Naive thymus-derived CD4-positive, alpha-beta T cell (primary cell): ENCODE results near the gene KCNN4. TPM values are rescaled to one million over a fixed set of nuclear protein-coding genes. Genes with fewer than 3 reads are reported as not detected.

Source experiments
- ATAC-seq: fragments of 150-1000 bp; cut with Tn5 transposase; 2 replicates; pipeline ENCODE4 v1.10.0; 2021; ENCODE audit warnings: mild to moderate bottlenecking, moderate library complexity
- CTCF ChIA-PET: fragments of 350-600 bp; sonication (Branson Sonifier 250); formaldehyde crosslinking; loops from one replicate; lab custom pipeline; 2021; ENCODE audit warnings: antibody characterized with exemption; lab: Charles Lee
- POLR2A ChIA-PET: fragments of 350-600 bp; sonication (Branson Sonifier 250); formaldehyde crosslinking; loops from one replicate; lab custom pipeline; 2021; ENCODE audit warnings: antibody characterized with exemption, inconsistent platforms; lab: Charles Lee
- DNase-seq, 9 donors: peaks; one replicate each; pipeline versions ENCODE4 v3.0.0 to v3.0.0-alpha.2; 2020 to 2022; ENCODE audit warnings: mixed read lengths in 1 of 9
- H3K27ac ChIP-seq: one replicate; pipeline ENCODE4 v1.7.0; 2013; ENCODE audit warnings: mild to moderate bottlenecking, low read depth, low read length, moderate library complexity
- H3K27me3 ChIP-seq, 2 donors: one replicate each; pipeline ENCODE4 v1.7.0; 2013; ENCODE audit warnings: low read length in 2 of 2, mild to moderate bottlenecking in 2 of 2, moderate library complexity in 2 of 2; ENCODE audit not compliant: control insufficient read depth in 2 of 2, insufficient read depth in 2 of 2
- H3K36me3 ChIP-seq, 3 experiments: 1 replicate in 2 of 3; 2 replicates in 1 of 3; pipeline ENCODE4 v1.7.0; 2013; ENCODE audit warnings: low read length in 3 of 3, mild to moderate bottlenecking in 3 of 3, moderate library complexity in 1 of 3; ENCODE audit not compliant: insufficient read depth in 3 of 3, control insufficient read depth in 2 of 3
- H3K4me1 ChIP-seq, 2 donors: one replicate each; pipeline ENCODE4 v1.7.0; 2013; ENCODE audit warnings: low read length in 2 of 2, mild to moderate bottlenecking in 2 of 2, moderate library complexity in 1 of 2; ENCODE audit not compliant: control insufficient read depth in 2 of 2, insufficient read depth in 2 of 2
- H3K4me3 ChIP-seq: 2 replicates; pipeline ENCODE4 v1.7.0; 2013; ENCODE audit warnings: mild to moderate bottlenecking, low read length
- H3K9me3 ChIP-seq, 3 experiments: 1 replicate in 2 of 3; 2 replicates in 1 of 3; pipeline ENCODE4 v1.7.0; 2013; ENCODE audit warnings: low read length in 3 of 3; ENCODE audit not compliant: control insufficient read depth in 2 of 3
- H3K27ac Mint-ChIP-seq, 9 donors: one replicate each; pipeline ENCODE4 v1.8.0; 2020 to 2022; ENCODE audit warnings: mixed read lengths in 9 of 9, mild to moderate bottlenecking in 8 of 9, moderate library complexity in 5 of 9, inconsistent platforms in 2 of 9
- H3K27me3 Mint-ChIP-seq, 5 donors: one replicate each; pipeline ENCODE4 v1.8.0; 2021 to 2022; ENCODE audit warnings: mixed read lengths in 5 of 5, mild to moderate bottlenecking in 1 of 5
- H3K36me3 Mint-ChIP-seq, 5 donors: one replicate each; pipeline ENCODE4 v1.8.0; 2020 to 2022; ENCODE audit warnings: mixed read lengths in 5 of 5, mild to moderate bottlenecking in 3 of 5, inconsistent platforms in 1 of 5
- H3K4me1 Mint-ChIP-seq, 7 donors: one replicate each; pipeline ENCODE4 v1.8.0; 2020 to 2022; ENCODE audit warnings: mixed read lengths in 7 of 7, mild to moderate bottlenecking in 3 of 7, inconsistent platforms in 1 of 7
- H3K4me3 Mint-ChIP-seq, 10 donors: one replicate each; pipeline ENCODE4 v1.8.0; 2020 to 2022; ENCODE audit warnings: mild to moderate bottlenecking in 10 of 10, mixed read lengths in 10 of 10, moderate library complexity in 6 of 10, inconsistent platforms in 2 of 10
- H3K9me3 Mint-ChIP-seq, 11 donors: one replicate each; pipeline ENCODE4 v1.8.0; 2020 to 2022; ENCODE audit warnings: mixed read lengths in 11 of 11, mild to moderate bottlenecking in 4 of 11, inconsistent platforms in 1 of 11, moderate library complexity in 1 of 11
- intact Hi-C, 2 donors: fragments of 100-400 bp; cut with micrococcal nuclease; formaldehyde crosslinking; loops; one replicate each; pipeline ENCODE4 v1.15.1; 2023
- polyA plus RNA-seq, 2 donors: library from polyadenylated mRNA; unstranded; fragments of 300-500 nt; fragmentation: Illumina TruSeq; gene quantifications; one replicate each; pipeline ENCODE4 v1.2.3, GENCODE V29; 2021
- total RNA-seq, 6 experiments: library from RNA in 5 of 6; stranded (reverse) in 5 of 6; gene quantifications; 1 replicate in 5 of 6; 2 replicates in 1 of 6; pipeline ENCODE4 v1.2.3 and lab custom pipeline; 2021 to 2026

Gene KCNN4
- total and polyA plus RNA-seq, 7 experiments from 2014 or later = 8.1 to 53.4 (median 17.3) TPM

DNA sequence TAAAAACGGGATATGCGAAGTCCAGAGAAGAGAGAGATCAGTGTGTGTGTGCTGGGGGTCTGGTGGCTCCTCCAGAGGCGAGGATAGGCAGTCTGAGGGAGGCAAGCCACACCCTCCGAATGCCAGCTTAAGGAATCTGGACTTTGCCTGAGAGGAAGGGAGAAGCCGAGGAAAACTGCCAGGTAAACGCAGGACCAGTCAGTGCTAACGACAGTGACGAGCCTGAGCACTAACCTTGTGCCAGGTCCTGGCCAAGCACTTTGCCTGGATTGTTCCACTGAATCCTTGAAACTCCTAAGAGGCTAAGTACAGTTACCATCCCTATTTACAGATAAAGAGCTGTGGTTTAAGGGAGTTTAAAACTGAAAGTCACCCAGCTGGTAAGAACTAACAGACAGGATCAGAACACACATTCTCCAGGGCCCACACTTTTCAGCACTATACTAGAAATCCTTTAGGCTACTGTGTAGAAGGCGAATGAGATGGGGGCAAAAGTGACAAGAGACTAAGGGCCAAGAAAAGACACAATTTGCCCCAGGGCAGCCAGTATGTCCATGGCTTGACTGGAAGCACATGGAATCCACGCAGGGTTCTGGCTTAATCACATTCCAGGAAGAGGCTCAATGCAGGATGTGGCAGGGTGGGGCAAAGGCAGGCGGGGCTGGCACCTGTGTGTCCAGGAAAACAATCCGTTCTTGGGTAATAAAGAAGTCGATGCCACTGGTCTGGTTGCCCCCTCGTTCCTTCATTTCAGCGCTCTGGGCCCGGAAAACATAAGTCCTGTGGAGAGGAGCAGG is 41.1 kb downstream of the KCNN4 start:
- Mint-ChIP-seq H3K27me3 (no peaks in the 10 kb centered on the region), H3K27ac (peak overlapping the region in 1 of 9 donors; percentile 52), H3K9me3 (peaks cover 0 to 3% (median 0%) of the 10 kb centered on the region in 11 donors), H3K4me1 (peaks cover 0 to 22% (median 5%) of the 10 kb centered on the region in 7 donors), H3K4me3 (peak overlapping the region in 1 of 10 donors; percentile 10), H3K36me3 (peaks cover 21 to 66% (median 50%) of the 10 kb centered on the region in 5 donors)
- Histone ChIP-seq H3K36me3 (peaks cover 15 to 94% (median 28%) of the 10 kb centered on the region in 3 experiments), H3K9me3 (no peaks in the 10 kb centered on the region), H3K27me3 (no peaks in the 10 kb centered on the region), H3K4me1 (no peaks in the 10 kb centered on the region), H3K27ac (no peak overlapping the region), H3K4me3 (no peak overlapping the region)
- no peak for ATAC-seq
- intact Hi-C loops = no loop called here
- ChIA-PET POLR2A (no interaction called here), CTCF (interaction anchor here (1.3 kb wide), 1 partner anchor 70 kb away, joined by 4 read pairs; no protein-coding TSS in a partner anchor)
- DNase-seq = no peak

DNA sequence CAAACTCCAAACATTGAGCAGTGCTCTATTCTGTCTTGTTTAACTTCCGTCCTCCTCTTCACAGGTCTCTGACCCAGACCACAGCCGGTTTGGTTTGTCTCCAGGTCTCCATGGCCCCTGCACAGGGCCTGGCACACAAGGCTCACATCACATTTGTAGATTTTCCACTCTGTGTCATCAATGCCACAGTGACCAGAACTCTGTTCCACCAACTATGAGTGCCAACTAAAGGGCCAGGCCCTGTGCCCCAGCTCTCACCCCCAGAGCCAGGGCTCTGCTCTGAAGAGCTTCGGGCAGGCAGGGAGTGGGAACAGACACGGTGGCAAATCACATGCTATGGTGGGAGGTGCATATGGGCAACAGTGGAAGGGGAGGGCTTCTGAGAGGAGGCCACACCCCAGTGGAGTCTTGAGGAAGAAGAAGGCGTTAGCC is 42.0 kb downstream of the KCNN4 start:
- ChIA-PET CTCF (interaction anchor here (0.7 to 1.3 kb wide), 3 partner anchors 71 to 307 kb away, joined by 3 to 4 read pairs (median 4); no protein-coding TSS in a partner anchor), POLR2A (no interaction called here)
- ATAC-seq (no peak), DNase-seq (no peak)
- no peaks in the 10 kb centered on the region for H3K27me3 Mint-ChIP-seq
- peaks cover 0 to 22% (median 5%) of the 10 kb centered on the region in 7 donors for H3K4me1 Mint-ChIP-seq
- H3K4me3 Mint-ChIP-seq = peak overlapping the region in 2 of 10 donors; percentile 8 to 50
- no peak overlapping the region for H3K27ac ChIP-seq
- no peaks in the 10 kb centered on the region for H3K4me1 ChIP-seq
- no peak overlapping the region for H3K4me3 ChIP-seq
- peaks cover 21 to 60% (median 47%) of the 10 kb centered on the region in 5 donors for H3K36me3 Mint-ChIP-seq
- H3K27me3 ChIP-seq = no peaks in the 10 kb centered on the region
- H3K27ac Mint-ChIP-seq = peak overlapping the region in 2 of 9 donors; percentile 52 to 64
- intact Hi-C loops = no loop called here
- H3K9me3 Mint-ChIP-seq = peaks cover 0 to 3% (median 0%) of the 10 kb centered on the region in 11 donors
- H3K36me3 ChIP-seq = peaks cover 14 to 94% (median 27%) of the 10 kb centered on the region in 3 experiments
- H3K9me3 ChIP-seq = no peaks in the 10 kb centered on the region

DNA sequence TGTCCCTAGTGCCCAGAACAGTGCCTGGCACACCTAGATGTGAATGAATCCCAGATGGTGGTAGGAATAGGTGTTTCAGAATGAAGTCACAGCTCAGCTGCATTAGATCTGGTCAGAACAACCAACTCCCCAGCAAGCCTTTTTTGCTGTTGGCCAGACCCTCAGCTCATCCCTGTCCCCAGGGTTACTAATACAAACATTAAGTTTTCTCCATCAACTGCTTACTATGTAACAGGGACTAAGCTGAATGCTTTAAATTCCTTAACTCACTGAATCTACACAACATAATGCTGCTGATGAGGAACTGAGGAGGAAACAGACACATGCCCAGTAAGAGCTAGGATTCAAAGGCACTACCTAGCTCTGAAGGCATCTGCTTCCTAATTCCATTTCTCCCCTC is 44.8 kb downstream of the KCNN4 start:
- Mint-ChIP-seq H3K4me3 (no peak overlapping the region), H3K36me3 (peaks cover 22 to 67% (median 45%) of the 10 kb centered on the region in 5 donors), H3K4me1 (peaks cover 0 to 19% (median 5%) of the 10 kb centered on the region in 7 donors), H3K27me3 (no peaks in the 10 kb centered on the region), H3K27ac (peak overlapping the region in 4 of 9 donors; percentile 19 to 54 (median 33)), H3K9me3 (no peaks in the 10 kb centered on the region)
- Histone ChIP-seq H3K4me3 (no peak overlapping the region), H3K36me3 (peaks cover 23 to 95% (median 25%) of the 10 kb centered on the region in 3 experiments), H3K9me3 (no peaks in the 10 kb centered on the region), H3K27me3 (no peaks in the 10 kb centered on the region), H3K27ac (no peak overlapping the region), H3K4me1 (no peaks in the 10 kb centered on the region)
- DNase-seq (no peak), ATAC-seq (no peak)
- ChIA-PET POLR2A (no interaction called here), CTCF (interaction anchor here (1.3 kb wide), 1 partner anchor 10 kb away, joined by 8 read pairs; no protein-coding TSS in a partner anchor)
- intact Hi-C loops = no loop called here

DNA sequence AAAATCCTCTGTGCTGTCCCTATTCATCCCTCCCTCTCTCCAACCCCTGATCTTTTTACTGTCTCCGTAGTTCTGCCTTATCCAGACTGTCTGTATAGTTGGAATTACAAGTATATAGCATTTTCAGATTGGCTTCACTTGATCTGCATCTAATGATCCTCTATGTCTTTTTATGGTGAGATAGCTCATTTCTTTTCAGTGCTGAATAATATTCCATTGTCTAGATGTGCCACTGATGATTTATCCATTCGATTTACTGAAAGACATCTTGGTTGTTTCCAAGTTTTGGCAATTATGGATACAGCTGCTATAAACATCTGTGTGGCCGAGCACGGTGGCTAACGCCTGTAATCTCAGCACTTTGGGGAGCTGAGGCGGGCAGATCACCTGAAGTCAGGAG is 45.8 kb downstream of the KCNN4 start:
- no peaks in the 10 kb centered on the region for H3K27me3 ChIP-seq
- Mint-ChIP-seq H3K27ac (peak overlapping the region in 1 of 9 donors; percentile 32), H3K4me1 (peaks cover 0 to 12% (median 5%) of the 10 kb centered on the region in 7 donors), H3K27me3 (no peaks in the 10 kb centered on the region), H3K36me3 (peaks cover 19 to 61% (median 41%) of the 10 kb centered on the region in 5 donors), H3K4me3 (no peak overlapping the region), H3K9me3 (no peaks in the 10 kb centered on the region)
- no peaks in the 10 kb centered on the region for H3K4me1 ChIP-seq
- no peaks in the 10 kb centered on the region for H3K9me3 ChIP-seq
- peaks cover 18 to 95% (median 26%) of the 10 kb centered on the region in 3 experiments for H3K36me3 ChIP-seq
- H3K4me3 ChIP-seq = no peak overlapping the region
- ChIA-PET POLR2A (no interaction called here), CTCF (no interaction called here)
- intact Hi-C loops = no loop called here
- ATAC-seq (no peak), DNase-seq (no peak)
- H3K27ac ChIP-seq = no peak overlapping the region

DNA sequence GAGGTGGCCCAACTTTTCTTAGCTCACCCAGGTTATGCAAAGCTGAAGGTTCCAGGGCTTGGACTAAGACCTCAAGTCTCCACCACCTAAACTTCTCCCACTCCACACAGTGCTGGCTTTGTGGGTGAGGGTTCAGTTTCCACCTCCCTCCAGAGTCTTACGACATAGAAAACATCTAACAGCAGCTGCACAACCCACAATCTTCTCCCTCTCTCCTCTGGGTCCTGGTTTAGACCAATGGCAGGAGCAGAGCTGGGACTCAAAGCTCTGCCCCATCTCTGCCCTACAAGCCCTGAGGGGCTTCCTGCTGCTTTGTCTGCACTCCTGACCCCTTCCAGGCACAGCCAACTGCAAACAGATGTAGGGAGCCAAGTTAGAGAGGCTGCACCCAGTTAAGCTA is 48.9 kb downstream of the KCNN4 start:
- Mint-ChIP-seq H3K36me3 (peaks cover 13 to 63% (median 37%) of the 10 kb centered on the region in 5 donors), H3K27ac (peak overlapping the region in 2 of 9 donors; percentile 32 to 67), H3K27me3 (no peaks in the 10 kb centered on the region), H3K9me3 (no peaks in the 10 kb centered on the region), H3K4me3 (no peak overlapping the region), H3K4me1 (peaks cover 0 to 5% (median 0%) of the 10 kb centered on the region in 7 donors)
- ChIA-PET POLR2A (no interaction called here), CTCF (no interaction called here)
- H3K27ac ChIP-seq = no peak overlapping the region
- no peak for ATAC-seq
- no peak overlapping the region for H3K4me3 ChIP-seq
- DNase-seq = no peak
- H3K9me3 ChIP-seq = no peaks in the 10 kb centered on the region
- no peaks in the 10 kb centered on the region for H3K27me3 ChIP-seq
- no peaks in the 10 kb centered on the region for H3K4me1 ChIP-seq
- H3K36me3 ChIP-seq = peaks cover 6 to 82% (median 18%) of the 10 kb centered on the region in 3 experiments
- intact Hi-C loops = no loop called here

DNA sequence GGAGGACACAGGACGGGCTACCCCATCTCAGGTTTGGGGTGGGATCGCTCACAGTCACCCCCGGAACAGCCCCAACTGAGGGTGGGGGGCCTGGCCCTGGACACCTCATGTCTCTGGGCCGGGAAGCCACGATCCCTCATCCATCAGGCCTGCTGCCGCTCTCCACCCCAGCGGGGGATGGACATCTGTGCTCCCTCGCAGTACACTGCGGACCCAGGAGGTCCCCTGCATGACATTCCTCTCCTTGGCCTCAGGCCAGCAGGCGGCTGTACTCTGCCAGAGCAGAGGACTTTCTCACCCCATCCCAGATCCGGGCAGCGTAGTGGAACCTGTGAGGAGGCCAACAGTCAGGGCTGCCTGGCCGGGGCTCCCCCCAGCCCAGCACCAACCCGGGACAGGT is 49.4 kb downstream of the KCNN4 start:
- Histone ChIP-seq H3K4me3 (no peak overlapping the region), H3K27ac (no peak overlapping the region), H3K4me1 (no peaks in the 10 kb centered on the region), H3K36me3 (peaks cover 6 to 77% (median 18%) of the 10 kb centered on the region in 3 experiments), H3K27me3 (no peaks in the 10 kb centered on the region), H3K9me3 (no peaks in the 10 kb centered on the region)
- ATAC-seq = no peak
- Mint-ChIP-seq H3K36me3 (peaks cover 8 to 59% (median 32%) of the 10 kb centered on the region in 5 donors), H3K27ac (no peak overlapping the region), H3K9me3 (no peaks in the 10 kb centered on the region), H3K4me3 (no peak overlapping the region), H3K27me3 (no peaks in the 10 kb centered on the region), H3K4me1 (peaks cover 0 to 7% (median 0%) of the 10 kb centered on the region in 7 donors)
- DNase-seq = no peak
- ChIA-PET CTCF (no interaction called here), POLR2A (no interaction called here)
- intact Hi-C loops = no loop called here
